Mononuclear cell (primary cell): ENCODE data around the gene PYGB. TPM values are rescaled to one million over a fixed set of nuclear protein-coding genes. Genes with fewer than 3 reads are reported as not detected.

ENCODE experiments used
- H3K27me3 ChIP-seq: 2 replicates; pipeline ENCODE4 v1.6.0; 2011; ENCODE audit warnings: low read length, control low read depth; ENCODE audit not compliant: insufficient read depth
- H3K4me1 ChIP-seq: 2 replicates; pipeline ENCODE4 v1.5.1; 2011; ENCODE audit warnings: mild to moderate bottlenecking, low read length, control low read depth; ENCODE audit not compliant: insufficient read depth
- H3K4me3 ChIP-seq: 2 replicates; pipeline ENCODE4 v1.5.1; 2011; ENCODE audit warnings: mild to moderate bottlenecking, low read length, moderate library complexity
- H3K9me3 ChIP-seq: 2 replicates; pipeline ENCODE4 v1.5.1; 2011; ENCODE audit warnings: low read depth, mild to moderate bottlenecking, control low read depth, low read length
- total RNA-seq: library from RNA; depleted of rRNA; stranded (reverse); fragments of >200 nt; gene quantifications from one replicate; pipeline ENCODE4 v1.2.3, GENCODE V29; 2012

The PYGB gene
- total RNA-seq, 1 donor = 24.8 TPM

DNA sequence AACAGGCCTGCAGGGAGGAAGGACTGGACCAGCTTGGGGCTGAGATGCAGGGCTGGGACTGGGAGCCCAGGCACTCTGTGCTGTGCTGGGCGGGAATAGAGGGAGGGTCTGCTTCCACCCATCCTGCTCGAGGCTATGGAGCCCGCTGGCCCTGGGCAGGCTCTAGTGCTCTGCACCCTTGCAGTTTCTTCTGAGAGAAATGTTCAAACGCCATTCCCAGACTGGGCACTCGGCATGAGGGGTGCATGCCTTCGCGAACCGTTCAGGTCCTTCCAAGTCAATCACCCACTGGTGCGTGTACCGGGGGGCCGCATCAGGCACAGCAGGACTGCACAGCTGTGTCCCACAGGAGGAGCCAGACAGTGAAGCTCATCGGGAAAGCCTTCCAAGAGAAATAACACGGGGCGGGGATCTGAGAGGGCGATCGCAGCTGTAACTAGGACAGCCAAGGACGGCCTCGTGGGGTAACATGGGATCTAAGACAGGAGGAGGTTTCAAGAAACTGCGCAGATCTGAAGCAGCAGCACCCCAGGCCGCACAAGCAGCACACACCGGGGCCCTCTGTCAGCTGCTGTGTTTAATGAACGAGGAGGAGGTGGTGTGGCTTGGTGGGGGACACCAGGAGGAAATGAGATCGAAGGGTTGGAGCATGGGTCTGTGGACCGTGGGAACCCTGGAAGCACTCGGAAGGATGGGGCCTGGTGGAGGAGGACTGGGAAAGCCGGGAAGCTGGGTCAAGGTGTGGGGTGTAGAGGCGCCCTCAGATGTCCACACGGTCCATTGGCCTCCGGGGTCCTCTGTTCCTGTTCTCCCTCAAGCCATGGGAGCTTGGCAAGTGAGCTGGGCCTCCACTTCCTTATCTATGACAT, 26.1 kb upstream of the PYGB start:
- peaks cover 2% of the 10 kb centered on the region for H3K4me1 ChIP-seq
- H3K9me3 ChIP-seq = no peaks in the 10 kb centered on the region
- H3K4me3 ChIP-seq = no peak overlapping the region
- H3K27me3 ChIP-seq = no peaks in the 10 kb centered on the region

DNA sequence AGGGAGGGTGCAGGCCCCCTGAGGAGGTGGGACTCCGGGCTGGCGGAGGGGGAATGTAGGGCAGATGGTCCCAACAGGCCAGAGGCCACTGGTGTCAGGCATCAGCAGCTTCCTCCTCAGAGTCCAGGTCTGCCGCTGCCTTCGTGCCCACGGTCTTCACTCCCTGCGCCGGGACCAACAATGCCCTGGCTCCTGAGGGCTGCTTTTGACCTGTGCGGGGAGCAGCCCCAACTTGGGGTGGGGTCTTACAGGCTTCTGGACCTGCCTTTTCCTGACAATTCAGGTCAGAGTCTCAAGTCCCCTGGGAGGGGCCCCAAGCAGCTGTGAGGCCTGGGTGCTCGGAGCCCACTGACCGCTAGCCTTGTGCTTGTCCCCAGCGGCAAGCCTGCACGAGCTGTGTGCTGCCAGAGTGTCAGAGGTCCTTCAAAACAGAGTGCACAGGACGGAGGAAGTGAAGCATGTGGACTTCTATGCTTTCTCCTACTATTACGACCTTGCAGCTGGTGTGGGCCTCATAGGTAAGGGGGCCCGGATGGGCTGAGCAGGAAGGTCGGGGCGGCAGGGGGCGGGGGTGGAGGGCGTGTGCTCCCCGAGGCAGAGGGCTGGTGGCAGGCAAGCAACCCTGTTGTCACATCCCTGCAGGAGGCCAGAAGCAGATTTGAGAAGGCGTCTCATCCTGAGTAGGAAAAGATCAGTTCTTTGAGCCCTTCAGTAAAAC, 25.3 kb upstream of the PYGB start:
- Histone ChIP-seq H3K9me3 (no peaks in the 10 kb centered on the region), H3K4me1 (peaks cover 6% of the 10 kb centered on the region), H3K4me3 (no peak overlapping the region), H3K27me3 (no peaks in the 10 kb centered on the region)

DNA sequence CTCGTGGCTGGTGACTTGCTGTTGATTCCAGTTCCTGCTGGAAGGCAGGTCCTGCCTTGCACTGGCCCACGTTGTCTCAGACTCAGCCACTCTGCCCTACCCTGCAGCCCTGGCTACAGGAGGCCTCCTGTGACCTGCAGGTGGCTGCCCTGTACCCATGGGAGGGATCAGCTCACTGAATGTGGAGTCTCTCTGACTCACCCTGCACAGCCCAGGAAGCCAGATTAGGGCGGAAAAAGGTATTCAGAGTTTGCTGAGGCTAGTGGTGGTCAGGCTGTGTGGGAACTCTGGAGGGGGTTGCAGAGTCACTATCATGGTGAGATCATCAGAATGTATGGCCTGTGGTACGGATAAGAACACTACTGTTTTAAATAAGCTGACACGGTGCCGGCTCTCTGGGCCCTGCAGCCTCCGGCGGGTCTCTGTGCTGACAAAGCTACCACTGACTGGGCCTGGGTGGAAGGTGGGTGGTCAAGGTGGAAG, 24.7 kb upstream of the PYGB start:
- peaks cover 6% of the 10 kb centered on the region for H3K4me1 ChIP-seq
- no peaks in the 10 kb centered on the region for H3K9me3 ChIP-seq
- no peaks in the 10 kb centered on the region for H3K27me3 ChIP-seq
- H3K4me3 ChIP-seq = no peak overlapping the region

DNA sequence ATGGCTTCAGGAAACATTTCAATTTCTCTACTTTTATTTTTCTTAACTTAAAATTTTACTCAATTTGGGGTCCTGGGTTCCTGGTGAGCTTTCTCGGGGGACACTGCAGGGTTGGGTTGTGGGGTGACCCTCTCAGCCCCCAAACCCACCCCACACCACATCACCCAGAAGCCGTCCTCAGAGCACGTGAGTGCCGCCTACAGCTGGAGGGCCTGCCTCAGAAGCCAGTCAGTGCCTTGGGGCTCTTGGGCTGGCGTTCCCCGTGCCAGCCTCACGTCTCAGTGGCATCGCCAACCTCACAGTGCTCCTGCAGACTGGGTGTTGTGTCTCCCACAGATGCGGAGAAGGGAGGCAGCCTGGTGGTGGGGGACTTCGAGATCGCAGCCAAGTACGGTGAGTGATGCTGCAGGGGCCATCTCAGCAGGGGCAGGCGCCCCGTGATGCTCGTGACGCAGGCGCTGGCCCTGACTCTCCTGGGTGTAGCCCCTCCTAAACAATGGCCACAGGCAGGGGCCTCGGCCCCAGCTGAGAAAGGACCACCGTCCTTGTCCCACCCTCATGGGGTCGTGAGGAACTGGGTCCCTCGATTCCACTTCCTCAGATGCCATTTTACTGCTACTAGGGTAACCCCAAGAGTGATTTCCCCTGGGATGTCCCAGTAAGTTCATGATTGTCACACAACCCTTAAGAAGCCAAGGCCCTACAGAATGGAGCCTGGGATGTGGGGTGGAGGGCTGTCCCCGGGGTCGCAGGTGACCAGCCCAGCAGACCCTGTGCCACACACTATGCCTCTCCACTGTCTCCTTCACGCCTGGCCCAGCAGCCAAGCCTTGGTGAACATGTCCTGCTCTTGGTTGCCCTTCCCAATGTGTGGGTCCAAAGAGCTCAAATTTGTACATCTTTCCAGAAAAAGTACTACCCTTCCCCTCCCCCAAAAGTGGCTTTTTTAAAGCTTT, 23.8 kb upstream of the PYGB start:
- Histone ChIP-seq H3K4me3 (no peak overlapping the region), H3K9me3 (no peaks in the 10 kb centered on the region), H3K27me3 (no peaks in the 10 kb centered on the region), H3K4me1 (peaks cover 6% of the 10 kb centered on the region)

DNA sequence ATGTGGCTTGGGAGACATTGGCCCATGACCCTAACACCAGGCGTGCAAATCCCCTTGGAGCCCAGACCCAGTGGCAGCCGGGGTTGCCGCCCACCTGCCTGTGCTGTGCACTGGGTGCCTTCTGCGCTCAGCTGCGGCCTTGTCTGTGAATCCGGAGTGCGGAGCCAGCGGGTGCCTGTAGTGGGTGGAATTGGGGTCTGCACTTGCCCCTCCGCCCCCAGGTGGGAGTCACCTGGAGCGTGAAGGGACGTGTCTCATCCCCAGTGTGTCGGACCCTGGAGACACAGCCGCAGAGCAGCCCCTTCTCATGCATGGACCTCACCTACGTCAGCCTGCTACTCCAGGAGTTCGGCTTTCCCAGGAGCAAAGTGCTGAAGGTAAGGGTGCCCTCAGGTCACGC, 22.9 kb upstream of the PYGB start:
- Histone ChIP-seq H3K4me1 (peaks cover 6% of the 10 kb centered on the region), H3K4me3 (no peak overlapping the region), H3K9me3 (no peaks in the 10 kb centered on the region), H3K27me3 (no peaks in the 10 kb centered on the region)

DNA sequence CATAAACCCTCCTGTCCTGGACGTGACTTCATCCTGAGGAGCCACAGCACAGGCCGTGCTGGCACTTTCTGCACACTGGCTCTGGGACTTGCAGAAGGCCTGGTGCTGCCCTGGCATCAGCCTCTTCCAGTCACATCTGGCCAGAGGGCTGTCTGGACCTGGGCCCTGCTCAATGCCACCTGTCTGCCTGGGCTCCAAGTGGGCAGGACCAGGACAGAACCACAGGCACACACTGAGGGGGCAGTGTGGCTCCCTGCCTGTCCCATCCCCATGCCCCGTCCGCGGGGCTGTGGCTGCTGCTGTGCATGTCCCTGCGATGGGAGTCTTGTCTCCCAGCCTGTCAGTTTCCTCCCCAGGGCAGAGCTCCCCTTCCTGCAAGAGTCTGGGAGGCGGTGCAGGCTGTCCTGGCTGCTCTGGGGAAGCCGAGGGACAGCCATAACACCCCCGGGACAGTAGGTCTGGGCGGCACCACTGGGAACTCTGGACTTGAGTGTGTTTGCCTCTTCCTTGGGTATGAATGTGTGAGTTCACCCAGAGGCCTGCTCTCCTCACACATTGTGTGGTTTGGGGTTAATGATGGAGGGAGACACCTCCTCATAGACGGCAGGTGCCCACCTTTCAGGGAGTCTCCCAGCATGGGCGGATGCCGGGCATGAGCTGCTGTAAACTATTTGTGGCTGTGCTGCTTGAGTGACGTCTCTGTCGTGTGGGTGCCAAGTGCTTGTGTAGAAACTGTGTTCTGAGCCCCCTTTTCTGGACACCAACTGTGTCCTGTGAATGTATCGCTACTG, 22.0 kb upstream of the PYGB start:
- H3K4me3 ChIP-seq = no peak overlapping the region
- H3K27me3 ChIP-seq = no peaks in the 10 kb centered on the region
- peaks cover 6% of the 10 kb centered on the region for H3K4me1 ChIP-seq
- H3K9me3 ChIP-seq = no peaks in the 10 kb centered on the region

DNA sequence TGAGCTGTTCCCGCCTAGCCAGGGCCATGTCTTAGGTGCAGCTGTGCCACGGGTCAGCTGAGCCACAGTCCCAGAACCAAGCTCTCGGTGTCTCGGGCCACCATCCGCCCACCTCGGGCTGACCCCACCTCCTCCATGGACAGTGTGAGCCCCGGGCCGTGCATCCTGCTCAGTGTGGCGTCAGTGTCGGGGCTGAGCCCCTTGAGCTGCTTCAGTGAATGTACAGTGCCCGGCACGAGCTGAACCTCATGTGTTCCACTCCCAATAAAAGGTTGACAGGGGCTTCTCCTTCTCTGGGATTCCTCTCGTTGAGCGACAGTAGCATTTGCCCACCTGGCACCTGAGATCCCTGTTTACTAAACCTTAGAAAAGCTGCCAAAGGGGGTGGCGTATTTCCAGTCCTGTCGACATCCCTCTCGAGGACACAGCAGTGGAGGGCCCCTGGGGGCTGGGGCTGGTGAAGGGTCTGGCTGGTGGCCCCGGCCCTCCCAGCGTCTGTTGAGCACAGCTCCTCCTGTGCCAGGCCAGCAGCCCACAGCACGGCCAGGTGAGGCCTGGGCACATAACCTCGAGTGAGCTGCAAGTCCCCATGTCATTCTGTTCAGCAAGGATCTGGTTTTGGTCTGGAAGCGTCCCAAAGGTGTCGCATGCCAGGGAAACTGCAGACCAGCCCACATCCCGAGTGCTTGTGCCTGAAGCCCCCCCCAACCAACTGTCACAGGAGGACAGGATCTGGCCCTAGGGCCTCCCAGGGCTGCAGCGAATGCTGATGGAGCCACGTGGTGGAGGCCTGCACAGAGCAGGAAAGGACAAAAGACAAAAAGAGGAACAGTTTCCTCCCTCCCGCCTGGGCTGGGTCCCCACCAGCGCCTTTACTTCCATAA, 21.2 kb upstream of the PYGB start:
- H3K4me3 ChIP-seq = no peak overlapping the region
- H3K4me1 ChIP-seq = peaks cover 6% of the 10 kb centered on the region
- H3K27me3 ChIP-seq = no peaks in the 10 kb centered on the region
- H3K9me3 ChIP-seq = no peaks in the 10 kb centered on the region

DNA sequence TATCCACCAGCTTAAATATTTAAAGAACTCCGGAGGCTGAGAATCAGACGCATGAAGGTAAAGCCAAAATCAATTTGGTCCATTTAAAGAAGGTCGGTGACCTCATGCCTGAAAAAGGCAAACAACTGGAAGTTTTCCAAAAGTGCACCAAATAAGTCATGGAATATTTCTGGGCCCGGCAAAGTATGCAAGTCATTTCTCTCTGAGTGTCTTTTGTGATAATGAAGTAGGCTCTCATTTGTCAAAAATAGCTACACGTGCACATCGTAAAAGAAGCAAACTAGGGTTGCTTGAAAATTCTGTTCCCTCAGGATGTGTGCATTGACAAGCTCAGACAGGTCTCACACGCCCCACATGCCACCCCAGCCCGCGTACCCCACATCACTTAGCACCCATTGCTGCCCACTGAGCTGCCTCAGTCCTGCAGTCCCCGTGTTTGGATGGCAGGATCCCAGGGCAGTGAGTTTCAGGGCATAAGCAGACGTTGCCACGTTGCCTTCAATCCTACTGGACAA, 20.5 kb upstream of the PYGB start:
- Histone ChIP-seq H3K9me3 (no peaks in the 10 kb centered on the region), H3K4me3 (no peak overlapping the region), H3K27me3 (no peaks in the 10 kb centered on the region), H3K4me1 (peaks cover 6% of the 10 kb centered on the region)

DNA sequence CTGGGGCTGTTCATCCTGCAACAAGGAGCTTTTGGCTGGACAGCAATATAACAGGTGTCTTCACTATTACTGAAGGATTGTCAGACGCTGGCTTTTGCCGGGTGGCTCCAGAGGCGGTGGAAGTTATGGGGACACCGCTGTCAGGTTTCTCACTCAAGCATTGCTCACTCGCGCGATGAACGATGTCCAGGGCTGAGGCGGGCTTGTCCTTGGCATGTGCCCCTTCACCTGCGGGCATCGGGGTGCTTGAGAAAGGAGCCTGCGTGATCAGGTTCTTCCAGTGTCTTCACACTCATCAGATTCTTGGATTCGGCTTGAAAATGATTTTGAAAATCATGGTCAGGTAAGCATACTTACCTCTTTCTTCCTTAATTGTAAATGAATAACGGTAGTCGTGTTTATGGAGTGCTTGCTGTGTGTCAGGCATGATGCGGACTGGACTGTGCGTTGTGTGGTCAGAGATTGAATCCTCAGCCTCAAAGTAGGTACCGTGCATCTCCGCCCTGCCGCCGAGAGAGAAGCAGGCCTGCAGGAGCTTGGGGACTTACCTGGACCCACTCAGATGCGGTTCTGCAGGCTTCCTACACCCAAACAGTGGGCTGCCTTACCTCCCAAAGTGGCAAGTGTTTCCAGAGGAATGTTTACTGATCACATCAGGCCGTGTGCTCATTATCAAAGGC, 18.3 kb upstream of the PYGB start:
- H3K4me3 ChIP-seq = no peak overlapping the region
- H3K9me3 ChIP-seq = no peaks in the 10 kb centered on the region
- H3K4me1 ChIP-seq = peaks cover 6% of the 10 kb centered on the region
- no peaks in the 10 kb centered on the region for H3K27me3 ChIP-seq

DNA sequence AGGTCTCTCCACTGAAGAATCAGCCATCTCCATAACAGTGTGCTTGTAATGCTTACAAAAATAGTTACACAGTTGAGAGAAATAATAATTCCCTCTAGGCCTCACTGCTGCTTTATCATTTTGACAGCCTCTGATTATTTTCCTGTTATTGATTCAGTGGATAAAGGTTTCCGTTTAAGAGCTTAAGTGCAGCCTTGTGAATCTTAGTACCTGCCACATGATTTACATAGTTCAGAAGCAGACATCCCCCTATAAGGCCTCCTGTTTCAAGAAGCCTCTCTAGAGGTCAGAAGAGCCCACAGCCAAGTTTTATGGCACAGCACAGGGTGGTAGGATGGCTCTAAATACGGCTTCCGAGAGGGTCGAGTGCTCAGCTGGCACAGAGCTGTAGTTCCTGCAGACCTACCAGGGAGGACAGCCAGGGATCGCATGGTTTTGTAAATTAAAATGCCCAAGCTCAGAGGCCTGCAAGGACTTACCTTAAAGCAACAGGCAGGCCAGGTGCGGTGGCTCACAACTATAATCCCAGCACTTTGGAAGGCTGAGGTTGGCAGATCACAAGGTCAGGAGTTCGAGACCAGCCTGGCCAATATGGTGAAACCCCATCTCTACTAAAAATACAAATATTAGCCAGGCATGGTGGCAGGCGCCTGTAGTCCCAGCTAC, 17.6 kb upstream of the PYGB start:
- Histone ChIP-seq H3K9me3 (no peaks in the 10 kb centered on the region), H3K27me3 (no peaks in the 10 kb centered on the region), H3K4me1 (peaks cover 6% of the 10 kb centered on the region), H3K4me3 (no peak overlapping the region)

DNA sequence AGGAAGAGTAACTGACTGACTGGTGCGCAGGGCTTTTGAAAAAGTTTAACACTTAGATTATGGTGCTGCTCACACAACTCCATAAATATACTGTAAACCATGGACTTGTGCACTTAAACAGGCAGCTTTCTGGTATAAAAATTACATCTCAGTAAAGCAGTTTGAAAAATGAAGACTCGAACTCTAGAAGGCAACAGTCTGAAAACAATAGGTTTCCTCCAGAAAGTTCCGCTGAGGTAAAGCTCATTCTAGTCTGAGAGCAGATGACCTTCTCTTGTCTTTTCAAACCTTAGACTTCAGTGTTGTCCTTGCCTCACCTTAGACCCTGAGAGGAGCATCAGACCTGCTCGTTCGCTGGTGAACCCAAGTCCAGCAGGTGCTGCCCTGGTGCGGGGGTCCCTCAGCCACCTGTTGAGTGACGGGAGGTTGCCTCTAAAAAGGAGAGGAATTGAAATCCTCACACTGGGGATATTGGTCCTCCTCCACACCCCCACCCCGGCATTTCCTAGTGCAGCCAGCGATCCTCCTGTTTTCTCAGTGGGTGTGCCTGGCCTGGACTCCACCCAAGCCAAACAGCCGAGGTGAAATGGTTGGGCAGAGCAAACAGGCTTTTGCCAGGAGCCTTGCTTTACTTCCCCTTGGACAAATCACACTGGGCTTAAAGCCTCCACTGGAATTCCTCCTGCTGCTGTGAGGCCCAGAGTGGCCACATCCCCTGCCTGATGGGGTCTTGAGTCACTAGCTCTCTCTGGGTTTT, 14.7 kb upstream of the PYGB start:
- H3K4me1 ChIP-seq = peaks cover 9% of the 10 kb centered on the region
- no peaks in the 10 kb centered on the region for H3K9me3 ChIP-seq
- no peaks in the 10 kb centered on the region for H3K27me3 ChIP-seq
- no peak overlapping the region for H3K4me3 ChIP-seq
